ENCODE measurements around the gene HECW1.

- TF ChIP-seq ATF6 (CRISPR knock-in tag; conservative IDR thresholded peaks at IDR 0.05) (no peak), SIX4 (CRISPR knock-in tag; IDR thresholded peaks at IDR 0.05) (no peak), HOMEZ (CRISPR knock-in tag; IDR thresholded peaks at IDR 0.05; ENCODE audit: low read depth) (no peak), ATF3 (CRISPR knock-in tag; IDR thresholded peaks at IDR 0.05) (no peak), GATA4 (IDR thresholded peaks at IDR 0.05; ENCODE audit: borderline replicate concordance, low read depth) (no peak), TAF1 (CRISPR knock-in tag; IDR thresholded peaks at IDR 0.05) (no peak)
Observed at GRCh38 chr7:43438897-43439479, 326.5 kb downstream of the HECW1 start.

All from HepG2 (cell line).